Activated naive CD8-positive, alpha-beta T cell treated with anti-CD3 and anti-CD28 coated beads for 36 hours (primary cell): ENCODE data around the gene NAPSA. TPM values are rescaled to one million over a fixed set of nuclear protein-coding genes. Genes with fewer than 3 reads are reported as not detected.

ENCODE experiments used
- DNase-seq: peaks from one replicate; pipeline ENCODE4 v3.0.0; 2021
- H3K27ac Mint-ChIP-seq: one replicate; pipeline ENCODE4 v1.8.0; 2022; ENCODE audit warnings: mild to moderate bottlenecking, moderate library complexity, mixed read lengths
- H3K27me3 Mint-ChIP-seq: one replicate; pipeline ENCODE4 v1.8.0; 2022; ENCODE audit warnings: mild to moderate bottlenecking, mixed read lengths
- H3K36me3 Mint-ChIP-seq: one replicate; pipeline ENCODE4 v1.8.0; 2021; ENCODE audit warnings: mild to moderate bottlenecking, mixed read lengths
- H3K4me1 Mint-ChIP-seq: one replicate; pipeline ENCODE4 v1.8.0; 2021; ENCODE audit warnings: mixed read lengths
- H3K4me3 Mint-ChIP-seq: one replicate; pipeline ENCODE4 v1.8.0; 2022; ENCODE audit warnings: mild to moderate bottlenecking, moderate library complexity, mixed read lengths
- H3K9me3 Mint-ChIP-seq: one replicate; pipeline ENCODE4 v1.8.0; 2022; ENCODE audit warnings: mixed read lengths
- total RNA-seq, 2 experiments: library from RNA; stranded (reverse); gene quantifications; one replicate each; pipeline ENCODE4 v1.2.3, GENCODE V29; 2021

Gene NAPSA
- total RNA-seq, 2 experiments from 2014 or later: 16.1 to 18.1 TPM

DNA sequence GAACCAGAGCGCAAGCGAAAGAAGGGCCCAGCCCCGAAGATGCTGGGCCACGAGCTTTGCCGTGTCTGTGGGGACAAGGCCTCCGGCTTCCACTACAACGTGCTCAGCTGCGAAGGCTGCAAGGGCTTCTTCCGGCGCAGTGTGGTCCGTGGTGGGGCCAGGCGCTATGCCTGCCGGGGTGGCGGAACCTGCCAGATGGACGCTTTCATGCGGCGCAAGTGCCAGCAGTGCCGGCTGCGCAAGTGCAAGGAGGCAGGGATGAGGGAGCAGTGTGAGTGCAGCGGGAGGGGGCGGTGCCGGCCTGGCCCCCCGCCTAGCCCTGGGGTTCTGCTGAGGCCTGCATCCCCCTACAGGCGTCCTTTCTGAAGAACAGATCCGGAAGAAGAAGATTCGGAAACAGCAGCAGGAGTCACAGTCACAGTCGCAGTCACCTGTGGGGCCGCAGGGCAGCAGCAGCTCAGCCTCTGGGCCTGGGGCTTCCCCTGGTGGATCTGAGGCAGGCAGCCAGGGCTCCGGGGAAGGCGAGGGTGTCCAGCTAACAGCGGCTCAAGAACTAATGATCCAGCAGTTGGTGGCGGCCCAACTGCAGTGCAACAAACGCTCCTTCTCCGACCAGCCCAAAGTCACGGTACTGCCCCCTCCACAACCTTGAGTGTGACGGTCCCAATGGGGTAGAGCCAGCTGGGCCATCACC lies 12.9 kb upstream of the NAPSA start:
- Mint-ChIP-seq H3K4me1 (peaks cover 19% of the 10 kb centered on the region), H3K4me3 (no peak overlapping the region), H3K27ac (no peak overlapping the region), H3K36me3 (peaks cover 9% of the 10 kb centered on the region), H3K9me3 (no peaks in the 10 kb centered on the region), H3K27me3 (no peaks in the 10 kb centered on the region)
- DNase-seq: no peak

- H3K27me3 Mint-ChIP-seq: no peaks in the 10 kb centered on the region
- no peak overlapping the region for H3K4me3 Mint-ChIP-seq
- H3K9me3 Mint-ChIP-seq: no peaks in the 10 kb centered on the region
- peaks cover 9% of the 10 kb centered on the region for H3K36me3 Mint-ChIP-seq
- no peak for DNase-seq
- peak overlapping the region; percentile 99 for H3K27ac Mint-ChIP-seq
- H3K4me1 Mint-ChIP-seq: peaks cover 18% of the 10 kb centered on the region
These were observed 12.1 kb upstream of the NAPSA start for GRCh38 chr19:50377517-50377916.

DNA sequence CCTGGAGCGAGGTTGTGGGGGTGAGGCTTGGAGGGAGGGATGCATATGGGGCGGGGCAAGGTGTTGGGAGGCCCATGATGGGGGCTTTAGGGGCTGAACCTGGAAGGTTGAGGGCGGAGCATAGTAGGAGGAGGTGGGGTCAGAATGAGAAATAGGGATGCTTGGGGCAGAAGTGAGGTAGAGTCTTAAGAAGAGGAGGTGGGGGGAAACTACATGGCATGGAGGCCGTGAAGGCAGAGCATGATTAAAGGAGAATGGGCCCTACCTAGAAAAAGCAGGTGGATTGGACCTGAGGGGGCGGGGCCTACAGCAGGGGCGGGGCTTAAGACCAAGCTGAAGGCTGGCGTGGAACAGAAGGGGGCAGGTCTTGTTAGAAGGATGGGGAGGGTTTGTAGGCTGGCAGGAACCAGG lies 11.6 kb upstream of the NAPSA start:
- Mint-ChIP-seq H3K36me3 (peaks cover 9% of the 10 kb centered on the region), H3K4me1 (peaks cover 19% of the 10 kb centered on the region)

DNA sequence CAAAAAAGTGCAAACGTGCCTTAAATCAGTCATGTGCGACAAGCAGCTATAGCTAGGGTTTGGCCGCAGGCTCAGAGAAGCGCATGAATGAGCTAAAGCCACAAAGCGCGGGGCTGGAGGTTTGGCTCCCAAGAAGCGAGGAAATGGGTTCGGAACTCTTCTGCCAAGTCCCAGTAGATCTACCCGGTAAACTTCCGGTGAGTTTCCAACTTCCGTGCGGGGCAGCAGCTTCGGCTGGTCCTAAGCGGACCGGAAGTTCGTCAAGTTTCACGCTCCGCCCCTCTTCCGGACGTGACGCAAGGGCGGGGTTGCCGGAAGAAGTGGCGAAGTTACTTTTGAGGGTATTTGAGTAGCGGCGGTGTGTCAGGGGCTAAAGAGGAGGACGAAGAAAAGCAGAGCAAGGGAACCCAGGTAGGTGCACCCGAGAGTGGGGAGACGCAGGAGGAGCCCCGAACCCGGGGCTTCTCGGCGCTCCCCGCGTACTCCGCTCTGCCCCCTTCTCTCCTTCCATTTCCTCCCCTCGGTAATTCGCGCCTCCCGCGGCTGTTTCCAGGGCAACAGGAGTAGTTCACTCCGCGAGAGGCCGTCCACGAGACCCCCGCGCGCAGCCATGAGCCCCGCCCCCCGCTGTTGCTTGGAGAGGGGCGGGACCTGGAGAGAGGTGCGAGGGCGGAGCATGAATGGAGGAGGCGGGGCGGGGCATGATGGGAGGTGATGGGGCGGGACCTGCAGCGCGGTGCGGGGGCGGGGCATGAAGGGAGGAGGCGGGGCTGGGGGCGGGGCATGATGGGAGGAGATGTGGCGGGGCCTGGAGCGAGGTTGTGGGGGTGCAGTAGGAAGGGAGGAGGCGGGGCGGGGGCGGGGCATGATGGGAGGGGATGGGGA lies 11.0 kb upstream of the NAPSA start, which contains the start of gene NR1H2:
TSS of gene NR1H2 (plus strand) at position 292 of the 885 bp plus-strand sequence. CDS start 1,149 bp downstream, outside the sequence.
- Mint-ChIP-seq H3K4me1 (peaks cover 19% of the 10 kb centered on the region), H3K27ac (peak within 1 kb of the TSS; percentile 99), H3K4me3 (peak within 1 kb of the TSS; percentile 97), H3K36me3 (peaks cover 9% of the 10 kb centered on the region), H3K27me3 (no peaks in the 10 kb centered on the region), H3K9me3 (no peaks in the 10 kb centered on the region)
- DNase-seq: peak; percentile 93

More for the DNA sequence above, 11.6 kb upstream of the NAPSA start:
- Mint-ChIP-seq H3K4me3 (peak overlapping the region; percentile 97), H3K27me3 (no peaks in the 10 kb centered on the region), H3K27ac (peak overlapping the region; percentile 99), H3K9me3 (no peaks in the 10 kb centered on the region)
- DNase-seq: peak; percentile 49

DNA sequence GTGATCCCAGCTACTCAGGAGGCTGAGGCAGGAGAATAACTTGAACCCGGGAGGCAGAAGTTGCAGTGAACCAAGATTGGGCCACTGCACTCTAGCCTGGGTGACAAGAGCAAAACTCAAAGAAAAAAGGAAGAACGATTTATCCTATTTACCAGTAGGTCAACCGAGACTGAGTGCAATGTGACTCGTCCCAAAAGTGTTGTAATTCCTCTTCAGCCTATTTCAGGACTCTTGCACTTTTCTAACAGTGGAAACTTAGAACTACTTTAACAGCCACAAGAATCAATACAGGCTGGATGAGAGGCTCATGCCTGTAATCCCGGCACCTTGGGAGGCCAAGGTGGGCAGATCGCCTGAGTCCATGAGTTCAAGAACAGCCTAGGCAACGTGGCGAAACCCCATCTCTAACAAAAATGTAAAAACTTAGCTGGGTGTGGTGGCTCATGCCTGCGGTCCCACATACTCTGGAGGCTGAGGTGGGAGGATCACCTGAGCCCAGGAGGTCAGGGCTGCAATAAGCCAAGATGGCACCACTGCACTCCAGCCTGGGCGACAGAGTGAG lies 6.6 kb upstream of the NAPSA start:
- no peak for DNase-seq
- H3K27ac Mint-ChIP-seq: no peak overlapping the region
- H3K36me3 Mint-ChIP-seq: peaks cover 2% of the 10 kb centered on the region
- no peak overlapping the region for H3K4me3 Mint-ChIP-seq
- peaks cover 21% of the 10 kb centered on the region for H3K4me1 Mint-ChIP-seq
- H3K9me3 Mint-ChIP-seq: no peaks in the 10 kb centered on the region
- no peaks in the 10 kb centered on the region for H3K27me3 Mint-ChIP-seq

GRCh38 chr19:50368649-50369570 lies 3.5 kb upstream of the NAPSA start:
- peak overlapping the region; percentile 88 for H3K4me3 Mint-ChIP-seq
- peak overlapping the region; percentile 93 for H3K27ac Mint-ChIP-seq
- H3K4me1 Mint-ChIP-seq: peaks cover 30% of the 10 kb centered on the region
- peak; percentile 77 for DNase-seq
- no peaks in the 10 kb centered on the region for H3K27me3 Mint-ChIP-seq
- no peaks in the 10 kb centered on the region for H3K9me3 Mint-ChIP-seq
- H3K36me3 Mint-ChIP-seq: peaks cover 2% of the 10 kb centered on the region

DNA sequence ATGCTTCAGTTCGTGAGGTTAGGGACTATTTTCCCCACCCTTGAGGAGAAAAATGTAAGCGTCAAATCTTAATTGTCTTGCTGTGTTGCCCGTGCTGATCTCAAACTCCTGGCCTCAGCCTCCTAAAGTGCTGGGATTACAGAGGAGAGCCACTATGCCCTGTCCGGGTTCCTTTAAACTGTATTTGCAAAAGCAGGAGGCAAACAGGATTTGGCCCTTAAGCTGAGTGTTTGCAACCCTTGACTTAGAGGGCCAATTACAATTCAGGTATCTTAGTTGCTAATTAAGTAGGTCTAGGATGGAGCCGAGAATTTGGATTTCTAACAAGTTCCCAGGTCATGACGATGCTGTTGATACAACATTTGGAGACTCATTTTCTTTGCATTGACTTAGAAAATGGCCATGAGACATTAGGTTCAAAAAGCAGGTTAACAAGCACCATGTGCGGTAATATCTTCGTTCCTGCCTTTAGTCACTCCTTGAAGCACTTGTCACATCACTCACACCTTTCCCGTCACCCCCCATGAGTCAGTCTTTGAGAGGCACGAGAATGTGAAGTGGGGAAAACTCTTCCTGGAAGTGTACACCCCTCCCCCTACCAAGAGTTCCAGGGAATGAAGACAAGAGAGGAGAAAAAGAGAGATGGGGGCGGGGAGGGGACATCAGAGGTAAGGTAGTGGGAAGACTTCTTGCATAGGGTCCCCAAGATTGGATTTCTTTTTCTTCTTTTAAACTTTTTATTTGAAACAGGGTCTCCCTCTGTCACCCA lies 2.6 kb downstream of the NAPSA start:
- peaks cover 48% of the 10 kb centered on the region for H3K36me3 Mint-ChIP-seq
- peak overlapping the region; percentile 60 for H3K4me3 Mint-ChIP-seq
- peak; percentile 42 for DNase-seq
- H3K27ac Mint-ChIP-seq: peak overlapping the region; percentile 93
- peaks cover 70% of the 10 kb centered on the region for H3K4me1 Mint-ChIP-seq
- no peaks in the 10 kb centered on the region for H3K27me3 Mint-ChIP-seq
- peaks cover 14% of the 10 kb centered on the region for H3K9me3 Mint-ChIP-seq

DNA sequence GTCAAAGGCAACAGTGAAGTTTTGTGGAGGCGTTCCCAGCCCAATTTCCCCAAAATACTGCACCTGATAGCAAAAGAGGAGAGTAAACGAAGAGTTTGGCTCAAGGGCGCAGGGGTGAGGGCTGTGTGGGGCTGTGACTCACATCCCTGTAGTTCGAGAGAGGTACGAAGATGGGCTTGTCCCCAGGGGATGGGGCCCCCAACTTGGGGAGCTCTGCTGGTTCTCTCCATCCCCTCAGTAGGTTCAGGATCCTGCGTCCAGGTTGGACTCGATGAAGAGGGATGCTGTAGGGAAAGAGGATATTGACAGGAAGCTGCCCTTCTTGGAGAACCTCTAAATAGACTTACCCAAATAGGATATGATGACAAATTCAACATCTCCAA lies 3.4 kb downstream of the NAPSA start:
- peaks cover 76% of the 10 kb centered on the region for H3K4me1 Mint-ChIP-seq
- H3K9me3 Mint-ChIP-seq: peaks cover 14% of the 10 kb centered on the region
- H3K36me3 Mint-ChIP-seq: peaks cover 48% of the 10 kb centered on the region
- no peak for DNase-seq
- H3K27me3 Mint-ChIP-seq: no peaks in the 10 kb centered on the region
- peak overlapping the region; percentile 93 for H3K27ac Mint-ChIP-seq
- no peak overlapping the region for H3K4me3 Mint-ChIP-seq

DNA sequence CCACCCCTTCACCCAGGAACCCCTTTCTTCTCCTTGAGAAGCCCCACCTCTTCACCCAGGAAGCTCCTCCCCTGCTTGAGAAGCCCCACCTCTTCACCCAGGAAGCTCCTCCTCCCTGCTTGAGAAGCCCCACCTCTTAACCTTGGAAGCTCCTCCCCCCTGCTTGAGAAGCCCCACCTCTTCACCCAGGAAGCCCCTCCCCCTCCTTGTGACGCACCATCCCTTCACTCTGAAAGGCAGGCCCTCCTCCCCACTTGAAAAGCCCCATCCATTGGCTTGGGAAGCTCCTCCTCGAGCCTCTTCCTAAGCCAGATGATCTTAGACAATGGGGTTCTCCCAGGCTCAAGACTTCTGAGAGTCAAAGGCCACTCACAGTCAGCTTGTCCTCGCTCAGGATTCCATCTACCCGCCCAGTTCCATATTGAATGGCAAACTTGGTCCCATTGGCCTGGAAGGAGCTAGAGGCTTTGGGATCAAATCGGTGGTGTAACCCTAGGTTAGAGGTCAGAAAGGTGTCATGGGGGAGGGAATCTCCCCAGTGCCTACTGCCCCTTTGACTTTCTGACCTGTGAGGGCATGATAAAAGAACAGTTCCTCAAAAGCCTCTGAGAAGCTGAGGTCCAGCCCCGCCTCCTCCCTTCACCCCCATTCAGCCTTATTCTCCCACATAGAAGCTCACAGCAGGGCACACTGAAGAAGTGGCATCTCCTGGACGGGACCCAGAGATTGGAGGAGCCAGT lies 4.0 kb downstream of the NAPSA start:
- H3K36me3 Mint-ChIP-seq: peaks cover 48% of the 10 kb centered on the region
- DNase-seq: no peak
- no peaks in the 10 kb centered on the region for H3K27me3 Mint-ChIP-seq
- H3K4me3 Mint-ChIP-seq: no peak overlapping the region
- H3K9me3 Mint-ChIP-seq: peaks cover 14% of the 10 kb centered on the region
- H3K4me1 Mint-ChIP-seq: peaks cover 78% of the 10 kb centered on the region
- peak overlapping the region; percentile 93 for H3K27ac Mint-ChIP-seq

GRCh38 chr19:50359328-50359818 lies 6.1 kb downstream of the NAPSA start:
- Mint-ChIP-seq H3K4me3 (peak overlapping the region; percentile 82), H3K9me3 (peaks cover 14% of the 10 kb centered on the region), H3K36me3 (peaks cover 46% of the 10 kb centered on the region), H3K4me1 (peaks cover 62% of the 10 kb centered on the region), H3K27me3 (no peaks in the 10 kb centered on the region), H3K27ac (peak overlapping the region; percentile 94)
- DNase-seq: no peak

DNA sequence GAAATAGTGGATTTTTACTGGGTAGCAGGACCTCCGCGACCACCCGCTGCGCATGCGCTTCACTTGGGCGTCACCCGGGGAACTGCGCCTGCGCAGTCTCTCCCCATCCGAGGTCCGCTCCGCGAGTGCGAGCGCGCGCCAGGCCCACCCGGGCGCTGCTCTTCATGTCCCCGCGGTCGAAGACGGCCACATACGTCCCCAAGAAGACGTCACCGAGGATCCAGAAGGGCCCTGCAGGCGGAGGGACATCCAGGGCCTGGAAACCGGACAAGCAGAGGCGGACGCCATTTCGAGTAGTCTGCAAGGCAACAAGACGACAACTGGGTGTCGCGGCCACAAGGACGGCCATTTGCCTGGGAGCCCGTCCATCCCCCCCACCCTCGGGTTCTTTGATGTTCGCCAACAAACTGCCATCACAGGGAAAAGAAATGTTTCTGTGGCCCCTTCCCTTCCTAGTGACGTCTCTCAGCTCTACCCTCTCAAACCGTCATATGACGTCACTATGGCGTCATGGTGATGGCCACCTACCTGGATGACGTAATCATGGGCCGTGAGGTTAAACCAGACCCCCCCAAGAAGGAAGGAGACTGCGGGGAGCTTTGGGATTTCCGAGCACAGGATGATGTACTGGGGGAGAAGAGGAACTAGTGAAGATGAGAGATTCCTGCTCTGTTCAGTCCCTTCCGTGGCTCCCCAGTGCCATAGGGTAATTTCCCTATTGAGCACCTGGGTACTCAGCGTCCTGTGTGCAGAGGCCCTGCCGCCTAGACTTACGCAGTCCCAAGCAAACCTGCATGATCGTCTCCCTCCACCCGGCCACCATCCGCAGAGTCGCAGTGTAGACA lies 6.7 kb downstream of the NAPSA start:
- DNase-seq: peak; percentile 80
- Mint-ChIP-seq H3K27me3 (no peaks in the 10 kb centered on the region), H3K4me1 (peaks cover 59% of the 10 kb centered on the region), H3K9me3 (peaks cover 14% of the 10 kb centered on the region), H3K27ac (peak overlapping the region; percentile 94), H3K4me3 (peak overlapping the region; percentile 82), H3K36me3 (peaks cover 44% of the 10 kb centered on the region)
